HG02870 (cell line): ENCODE data around the gene ARHGAP27.
"Not testable (repeated sequence)": the region's sequence is repeated elsewhere in the genome, so short reads cannot be mapped to it uniquely, and the experiment has no call there.

Source experiments
- ATAC-seq: cut with Tn5 transposase; IDR thresholded peaks from one replicate; pipeline ENCODE4 v1.9.1; 2021; ENCODE audit warnings: mild to moderate bottlenecking, moderate library complexity; ENCODE audit not compliant: unreplicated experiment

ARHGAP27 gene

DNA sequence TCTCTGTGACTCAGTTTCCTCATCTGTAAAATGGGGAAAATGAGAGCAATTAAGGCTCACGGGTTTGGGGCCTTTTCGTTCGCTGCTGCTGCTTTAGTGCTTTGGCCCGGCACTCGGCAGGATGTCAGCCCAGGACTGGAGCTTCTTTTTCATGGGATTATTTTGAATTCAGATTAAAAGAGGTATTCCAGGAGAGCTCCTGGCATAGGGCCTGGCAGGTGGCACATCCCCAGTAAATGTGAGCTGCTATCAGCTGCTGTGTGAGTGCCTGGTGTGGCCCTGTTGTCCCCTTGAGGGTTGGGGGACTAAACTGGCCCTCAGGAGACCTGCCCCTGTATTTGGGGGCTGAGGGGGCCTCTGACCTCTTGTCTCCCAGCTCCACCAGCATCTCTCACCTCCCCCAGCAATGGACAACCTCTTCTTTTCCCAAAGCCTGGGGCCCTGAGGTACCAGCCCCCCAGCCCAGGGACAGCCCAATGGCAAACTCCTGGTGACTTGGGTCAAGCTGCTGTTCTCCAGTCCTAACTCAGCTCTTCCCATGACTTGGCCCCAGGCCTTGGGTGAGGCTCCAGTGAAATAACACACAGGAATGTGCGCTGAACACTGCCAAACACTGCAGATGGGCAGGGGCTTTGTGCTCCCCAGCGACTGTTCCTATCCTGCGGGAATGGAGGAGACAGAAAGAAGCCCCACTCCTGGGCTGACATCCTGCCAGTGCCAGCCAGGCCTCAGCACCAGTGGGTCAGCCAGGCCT lies 14.4 kb upstream of the ARHGAP27 start:
- ATAC-seq, result not testable (repeated sequence)

DNA sequence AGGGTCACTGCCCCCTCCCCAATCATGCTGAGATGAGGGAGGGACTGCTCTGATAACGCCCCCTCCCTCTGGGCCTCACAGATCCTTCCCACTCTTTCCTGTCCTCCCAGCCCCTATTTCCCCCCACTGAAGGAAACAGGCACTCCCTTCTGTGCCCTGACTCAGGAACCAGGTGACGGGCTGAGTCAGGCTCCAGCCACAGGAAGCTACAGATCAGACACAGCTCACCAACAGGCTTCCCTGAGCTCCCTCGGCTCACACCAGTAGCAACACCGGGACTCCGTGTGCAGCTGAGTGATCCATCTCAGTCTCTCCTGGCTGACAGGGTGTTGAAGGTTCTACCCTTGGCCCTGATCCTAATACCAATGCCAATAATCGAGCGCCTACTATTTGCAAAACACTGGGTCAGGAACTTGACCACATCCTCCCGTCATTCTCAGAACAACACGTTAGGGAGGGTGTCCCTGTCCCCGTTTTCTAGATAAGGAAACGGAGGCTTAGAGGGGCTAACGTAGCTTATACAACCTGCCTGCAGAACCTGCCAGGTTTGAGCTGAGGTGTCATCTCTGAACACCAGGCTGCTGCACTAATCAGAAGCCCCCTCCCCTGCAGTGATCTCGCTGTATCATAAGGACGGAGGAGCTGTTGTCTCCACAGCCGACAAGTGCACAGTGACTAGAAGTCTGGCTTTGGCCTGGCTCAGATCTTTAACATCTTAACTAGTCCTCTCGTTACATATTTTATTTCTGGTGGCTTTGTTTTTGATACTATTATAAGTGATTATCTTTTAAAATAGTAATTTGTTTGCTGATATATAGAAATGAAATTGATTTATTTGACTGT lies 13.5 kb upstream of the ARHGAP27 start:
- ATAC-seq, result not testable (repeated sequence)

DNA sequence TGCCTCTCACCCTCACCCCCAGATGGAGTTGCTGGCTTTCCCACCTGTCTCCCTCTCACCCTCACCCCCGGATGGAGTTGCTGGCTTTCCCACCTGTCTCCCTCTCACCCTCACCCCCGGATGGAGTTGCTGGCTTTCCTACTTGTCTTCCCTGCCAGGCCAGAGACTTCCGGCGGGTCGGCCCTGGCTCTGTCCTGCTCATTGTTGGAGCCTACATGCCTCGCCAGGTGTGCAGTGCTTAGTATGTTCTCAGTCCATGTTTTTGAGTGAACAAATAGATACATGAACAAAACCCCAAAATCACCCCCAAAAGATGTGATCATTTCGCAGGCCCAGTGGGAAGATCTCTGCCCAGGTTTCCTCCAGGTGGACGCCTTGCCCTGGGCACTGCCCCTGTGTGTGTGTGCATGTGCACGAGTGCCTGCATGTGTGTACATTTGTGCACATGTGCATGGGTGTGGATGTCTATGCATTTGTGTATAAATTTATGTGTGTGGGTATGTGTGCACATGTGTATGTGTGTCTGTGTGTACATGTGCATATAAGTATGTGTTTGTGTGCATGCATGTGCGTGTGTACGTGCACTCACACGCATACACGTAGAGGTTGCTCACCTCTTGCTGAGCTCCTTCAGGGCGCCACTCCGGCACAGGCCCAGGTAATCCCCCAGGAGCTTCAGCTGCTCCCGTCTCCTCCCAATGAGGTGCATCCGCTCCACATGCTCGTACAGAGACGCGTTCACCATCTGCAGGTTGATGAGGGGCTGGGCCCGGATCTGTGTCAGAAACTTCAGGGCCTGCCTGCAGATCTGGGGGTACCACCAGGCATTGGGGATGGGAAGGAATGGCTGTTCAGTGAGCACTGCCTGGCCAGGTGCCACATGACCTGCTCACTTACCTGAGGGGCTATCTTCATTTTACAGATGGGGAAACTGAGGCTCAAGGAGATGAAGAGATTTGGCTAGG lies 12.5 kb upstream of the ARHGAP27 start:
- not testable (repeated sequence) for ATAC-seq

DNA sequence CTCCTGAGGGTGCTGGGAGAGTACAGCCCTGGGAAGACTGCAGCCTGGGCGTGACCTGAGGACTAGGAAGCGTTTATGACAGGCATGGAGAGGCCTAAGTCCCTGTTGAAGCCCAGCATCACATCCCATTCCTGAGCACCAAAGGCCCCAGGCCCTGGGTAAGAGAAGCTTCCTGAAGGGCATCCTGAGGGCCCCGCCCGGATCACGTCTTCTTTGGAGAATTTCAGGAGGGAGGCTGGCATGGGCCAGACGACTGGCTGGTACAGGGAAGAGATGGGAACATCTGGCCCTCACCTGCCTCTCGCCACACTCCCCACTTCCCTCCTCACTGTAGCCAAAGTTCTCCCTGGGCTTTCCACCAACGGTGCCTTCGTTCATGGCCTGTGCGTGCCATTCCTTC lies 11.6 kb upstream of the ARHGAP27 start:
- ATAC-seq, result not testable (repeated sequence)

DNA sequence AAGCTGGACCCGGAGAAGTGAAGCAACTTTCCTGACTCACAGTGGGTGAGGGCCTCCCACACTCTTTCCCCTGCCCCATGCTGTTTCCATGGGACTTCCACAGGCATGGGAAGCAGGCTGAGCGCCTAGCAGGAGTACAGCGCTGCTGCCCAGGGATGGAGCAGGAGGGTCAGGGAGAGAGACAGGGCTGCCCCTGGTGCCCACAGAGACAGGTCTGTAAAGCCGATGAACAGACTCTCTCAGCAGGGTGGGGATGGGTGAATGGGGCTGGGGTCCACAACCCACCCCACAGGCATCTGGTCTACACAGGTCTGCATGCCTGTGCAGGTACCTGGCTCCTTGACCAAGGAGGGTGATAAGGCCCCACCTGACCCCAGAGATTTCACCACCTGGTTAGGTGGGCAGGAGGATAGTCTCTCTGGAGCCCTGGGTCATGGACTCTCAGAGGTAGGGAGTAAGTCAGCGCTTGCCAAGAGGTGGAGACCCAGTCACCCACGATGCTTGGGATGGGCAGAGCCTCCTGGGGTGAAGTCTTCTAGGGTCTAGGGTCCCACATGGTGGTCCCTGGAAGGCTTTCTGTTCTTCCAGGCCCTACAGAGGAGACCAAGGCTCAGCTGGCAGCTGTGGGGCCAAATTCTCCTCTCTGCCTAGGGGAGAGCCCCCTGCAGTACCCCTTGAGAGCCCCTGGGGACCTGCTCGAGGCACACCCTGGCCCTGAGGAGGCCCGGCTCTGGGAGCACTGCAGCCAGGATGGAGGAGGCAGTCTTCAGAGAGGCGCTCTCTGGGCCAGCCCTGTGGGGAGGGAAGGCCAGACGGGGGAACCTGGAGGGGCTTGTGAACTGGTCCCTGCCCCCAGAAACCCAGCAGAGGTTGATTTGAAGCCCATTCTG lies 10.9 kb upstream of the ARHGAP27 start:
- not testable (repeated sequence) for ATAC-seq

DNA sequence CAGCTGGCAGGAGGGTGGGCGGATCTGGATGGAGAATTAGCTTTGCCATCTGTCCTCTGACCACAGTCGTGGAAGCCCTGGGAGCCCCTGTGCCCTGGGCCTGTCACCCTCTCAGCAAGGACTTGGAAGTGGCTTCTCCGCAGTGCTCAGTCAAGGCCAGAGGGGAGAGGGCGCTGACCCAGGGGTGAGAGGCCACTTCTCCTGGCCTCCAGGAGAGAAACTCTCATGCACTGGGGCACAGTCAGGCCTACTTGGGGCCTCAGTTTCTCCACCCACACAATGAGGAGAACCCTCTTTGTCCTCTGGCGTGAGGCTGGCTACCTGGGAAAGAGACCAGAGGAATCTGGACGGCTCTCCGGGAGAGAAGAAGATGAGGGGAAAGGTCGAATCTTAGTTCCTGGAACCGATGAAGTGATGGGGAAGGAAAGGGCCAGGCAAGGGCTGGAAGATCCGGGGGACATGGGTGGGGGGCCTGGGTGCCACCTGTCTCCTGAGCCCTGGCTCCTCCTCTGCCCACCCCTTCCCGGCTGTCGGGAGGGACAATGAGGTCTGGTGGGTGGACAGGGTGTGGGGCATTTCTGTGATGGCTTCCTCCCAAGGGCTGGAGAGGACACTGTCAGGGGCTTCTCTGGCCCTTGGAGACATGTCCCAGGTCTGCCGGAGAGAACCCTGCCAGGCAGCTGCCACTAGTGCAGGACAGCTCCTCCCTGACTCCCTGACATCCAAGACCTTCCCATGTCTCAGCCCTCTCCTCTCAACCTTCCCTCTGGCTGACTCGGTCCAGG lies 9.0 kb upstream of the ARHGAP27 start:
- ATAC-seq, result no peak

DNA sequence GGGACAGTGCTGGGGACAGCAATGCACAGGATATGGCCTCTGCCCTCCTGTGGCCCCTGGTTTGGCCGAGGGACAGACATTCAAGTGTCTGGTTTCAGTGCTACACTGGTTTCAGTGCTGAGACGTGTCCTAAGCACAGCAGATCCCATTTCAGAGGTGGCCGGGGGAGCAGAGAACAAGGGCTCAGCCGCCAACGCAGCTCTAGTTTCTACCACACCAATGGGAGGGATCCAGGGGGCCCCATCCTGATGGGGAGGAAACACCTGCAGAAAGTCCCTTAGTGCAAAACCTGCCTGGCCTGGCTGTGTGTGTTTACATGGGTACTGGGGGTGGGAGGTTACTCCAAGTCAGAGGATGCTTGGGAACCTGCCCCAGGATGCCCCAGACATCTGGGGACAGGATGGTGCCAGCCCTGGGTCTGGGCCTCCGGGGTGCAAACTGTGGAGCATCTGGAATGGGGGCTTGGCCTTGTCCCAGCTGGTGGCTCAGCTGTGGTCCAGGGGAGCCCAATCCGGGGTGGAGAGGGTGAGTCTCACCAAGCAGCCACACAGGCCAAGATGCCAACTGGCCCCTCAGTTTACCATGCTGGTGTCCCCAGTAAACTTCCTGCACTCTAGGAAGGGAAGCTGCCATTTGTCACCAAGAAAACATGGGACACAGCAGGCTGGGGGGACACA lies 8.3 kb upstream of the ARHGAP27 start:
- ATAC-seq, result peak; percentile 81

DNA sequence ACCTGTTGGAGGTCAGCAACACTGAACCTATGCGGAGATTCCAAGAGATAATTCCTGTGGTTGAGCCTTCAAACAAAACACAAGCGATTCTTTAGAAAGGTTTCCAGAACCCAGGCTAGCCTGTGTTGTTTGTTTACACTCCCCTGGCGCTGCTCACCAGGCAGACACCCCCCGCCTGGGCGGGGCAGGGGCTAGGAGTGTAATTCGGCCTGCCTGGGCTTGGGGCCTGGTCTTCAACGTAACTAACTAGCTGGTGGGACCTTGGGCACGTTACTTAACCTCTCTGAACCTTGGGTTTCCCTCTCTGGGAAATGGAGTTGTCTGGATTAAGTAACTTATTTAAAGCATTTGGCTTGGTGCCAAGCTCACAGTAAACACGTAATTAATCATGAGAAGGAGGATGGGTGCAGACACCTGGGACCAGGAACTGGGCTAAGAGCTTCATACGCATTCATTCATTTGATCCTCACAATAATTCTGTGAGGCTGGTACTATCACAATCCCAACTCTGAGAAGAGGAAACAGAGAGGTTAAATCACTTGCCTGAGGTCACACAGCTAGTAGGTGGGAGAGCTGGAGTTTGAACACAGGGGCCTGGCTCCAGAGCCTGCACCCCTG lies 7.6 kb upstream of the ARHGAP27 start:
- no peak for ATAC-seq

DNA sequence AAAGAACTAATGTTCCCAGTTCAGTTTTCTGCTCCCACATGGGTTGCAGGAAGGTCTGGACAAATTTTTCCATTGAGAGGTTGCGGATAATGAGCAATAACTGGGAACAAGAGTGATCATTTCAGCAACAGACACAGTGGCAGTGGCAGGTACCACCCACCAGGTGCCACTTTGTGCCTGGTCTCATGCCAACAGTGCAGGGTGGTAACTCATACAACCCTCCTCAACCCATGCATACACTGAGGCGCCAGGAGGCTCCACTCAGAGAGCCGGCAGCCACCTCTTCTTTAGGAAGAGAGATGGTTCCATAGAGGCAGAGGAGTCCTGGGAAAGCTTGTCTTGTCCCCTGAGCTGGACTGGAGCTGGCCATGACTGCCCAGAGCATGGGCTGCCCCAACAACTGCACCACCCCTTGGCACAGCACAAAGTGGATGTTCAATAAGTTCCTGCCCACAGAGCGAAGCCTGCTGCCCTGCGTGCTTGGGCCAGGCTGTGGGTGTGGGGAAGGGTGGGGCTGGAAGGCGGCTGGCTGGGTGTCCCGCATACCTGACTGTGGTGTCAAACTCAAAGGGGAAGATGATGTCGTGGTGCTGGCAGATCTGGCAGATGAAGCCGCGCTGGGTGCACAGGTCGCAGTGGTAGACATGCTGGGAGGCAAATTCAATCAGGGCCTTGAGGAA lies 6.4 kb upstream of the ARHGAP27 start:
- ATAC-seq, result no peak

DNA sequence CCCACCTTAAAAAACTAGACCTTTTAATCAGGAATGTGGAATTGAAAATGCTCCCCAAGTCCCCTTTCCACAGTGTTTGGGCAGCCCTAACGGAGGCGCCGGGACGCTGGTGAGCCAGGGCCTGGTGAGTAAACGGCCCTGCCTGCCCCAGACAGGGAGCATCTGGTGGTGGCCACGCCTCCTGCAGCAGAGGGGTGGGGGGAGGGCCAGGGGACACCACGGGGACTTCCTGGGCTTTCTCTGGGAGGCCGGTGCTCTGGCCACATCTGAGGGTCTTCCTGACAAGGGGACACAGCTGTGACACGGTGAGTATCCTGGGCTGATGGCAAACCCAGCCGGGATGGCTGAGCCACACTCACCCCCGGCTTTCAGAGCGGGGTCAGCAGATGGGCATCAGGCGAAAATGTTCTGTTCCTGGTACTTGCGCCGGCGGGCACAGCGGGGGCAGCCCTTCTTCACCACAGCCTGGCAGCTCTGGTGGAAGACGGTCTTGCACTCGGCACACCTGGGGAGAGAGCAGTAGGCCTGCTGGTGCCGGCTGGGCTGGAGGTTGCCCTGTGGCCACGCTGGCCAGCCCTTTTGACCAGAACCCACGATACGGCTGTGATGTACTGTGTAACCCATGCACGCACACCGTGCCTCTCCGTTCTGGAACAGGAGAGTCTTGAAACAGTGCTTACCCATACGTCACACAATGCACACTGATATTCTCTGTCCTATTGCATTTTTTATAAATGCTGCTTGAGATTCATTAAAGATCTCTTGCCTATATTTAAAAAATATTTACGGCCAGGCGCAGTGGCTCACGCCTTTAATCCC lies 5.0 kb upstream of the ARHGAP27 start:
- no peak for ATAC-seq

DNA sequence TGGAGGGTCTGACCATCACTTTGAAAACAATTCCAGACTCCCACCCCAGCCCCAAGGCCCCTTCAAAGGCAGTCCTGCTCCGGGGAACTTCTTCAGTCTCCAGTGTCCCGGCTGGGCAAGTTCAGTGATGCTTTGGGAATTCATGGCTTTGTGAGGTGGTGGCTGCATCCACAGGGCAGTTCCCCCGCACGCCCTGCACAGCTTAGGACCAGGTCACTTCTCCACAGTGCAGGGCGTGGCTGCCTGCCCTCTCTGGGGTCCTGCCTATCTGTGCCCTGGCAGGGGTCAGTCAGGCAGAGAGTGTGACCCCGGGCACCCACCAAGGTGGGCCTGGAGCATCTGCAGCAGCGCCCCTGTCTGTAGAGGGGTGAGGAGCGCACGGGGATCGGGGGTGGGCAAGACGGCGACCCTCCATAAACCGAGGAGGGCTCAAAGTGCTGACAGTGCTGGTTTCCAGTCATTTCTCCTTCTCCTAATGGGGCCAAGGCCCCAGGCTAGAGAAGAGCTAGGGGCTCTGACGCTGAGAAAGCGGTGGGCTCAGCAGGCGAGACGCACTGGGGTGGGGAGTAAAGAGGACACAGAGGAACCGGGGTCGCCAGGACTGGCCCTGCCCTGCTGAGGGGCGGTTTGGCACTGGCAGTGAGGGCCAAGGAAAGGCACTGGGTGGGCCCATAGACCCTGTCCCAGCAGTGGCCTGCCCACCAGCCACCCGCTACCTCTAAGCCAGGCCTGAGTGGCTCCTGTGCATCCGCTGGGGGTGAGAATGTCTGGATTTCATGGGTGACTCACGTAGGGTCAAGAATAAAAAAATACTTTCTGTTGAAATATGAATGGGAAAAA lies 4.2 kb upstream of the ARHGAP27 start:
- no peak for ATAC-seq

DNA sequence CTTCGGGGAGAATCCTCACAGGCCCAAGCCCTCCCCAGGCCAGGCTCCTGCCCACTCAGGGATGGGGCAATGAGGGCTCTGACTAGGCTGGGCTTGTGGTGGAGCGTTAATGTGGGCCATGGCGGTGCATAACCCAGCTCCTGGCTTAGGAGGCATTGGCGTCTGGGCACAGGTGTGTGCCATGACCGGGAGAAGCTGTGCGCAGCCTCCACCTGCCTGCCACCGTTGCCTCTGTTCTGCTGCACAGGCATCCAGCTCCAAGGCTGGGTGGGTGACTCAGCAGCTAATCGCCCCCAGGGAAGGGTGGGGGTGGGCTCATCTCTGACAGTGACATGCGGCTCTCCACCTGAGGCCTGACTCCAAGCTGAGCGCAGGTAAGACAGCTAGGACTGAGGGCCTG lies 3.5 kb upstream of the ARHGAP27 start:
- no peak for ATAC-seq

DNA sequence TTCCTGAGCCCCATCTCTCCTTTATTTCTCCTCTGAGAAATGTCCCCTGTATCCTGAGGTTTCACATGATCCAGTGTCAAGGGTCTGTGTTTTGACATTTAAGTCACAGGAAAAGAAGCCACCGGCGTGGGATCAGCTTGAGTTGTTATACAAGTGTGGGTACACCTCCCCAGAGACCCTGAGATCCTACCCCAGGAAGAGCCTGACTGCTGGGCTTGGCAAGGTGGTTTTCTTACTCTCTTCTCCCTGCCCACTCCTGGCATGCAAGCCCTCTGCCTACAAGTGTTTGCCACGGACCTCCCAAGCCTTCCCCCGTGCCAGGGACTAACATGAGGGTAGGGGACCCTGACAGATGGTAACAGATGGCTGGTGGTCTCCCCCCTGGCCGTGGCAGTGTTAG lies 2.8 kb upstream of the ARHGAP27 start:
- no peak for ATAC-seq

DNA sequence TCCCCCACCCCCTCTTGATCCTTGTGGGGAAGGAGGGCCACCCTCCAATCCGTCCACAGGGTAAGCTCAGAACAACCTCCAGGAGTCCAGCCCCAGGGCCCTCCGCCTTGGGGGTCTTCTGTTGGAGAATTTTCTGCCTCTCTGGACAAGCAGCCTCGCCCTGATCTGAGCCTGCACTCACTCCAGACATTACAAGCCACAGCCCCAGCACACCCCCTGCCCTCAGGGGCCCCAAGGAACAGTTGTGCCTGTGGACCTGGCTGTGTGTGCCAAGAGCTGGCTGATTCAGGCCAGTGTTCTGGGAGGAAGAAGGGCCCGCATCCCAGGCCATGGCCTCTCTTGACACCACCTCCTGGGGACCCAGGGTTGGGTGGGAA lies 477 bp upstream of the ARHGAP27 start:
- ATAC-seq, result no peak

DNA sequence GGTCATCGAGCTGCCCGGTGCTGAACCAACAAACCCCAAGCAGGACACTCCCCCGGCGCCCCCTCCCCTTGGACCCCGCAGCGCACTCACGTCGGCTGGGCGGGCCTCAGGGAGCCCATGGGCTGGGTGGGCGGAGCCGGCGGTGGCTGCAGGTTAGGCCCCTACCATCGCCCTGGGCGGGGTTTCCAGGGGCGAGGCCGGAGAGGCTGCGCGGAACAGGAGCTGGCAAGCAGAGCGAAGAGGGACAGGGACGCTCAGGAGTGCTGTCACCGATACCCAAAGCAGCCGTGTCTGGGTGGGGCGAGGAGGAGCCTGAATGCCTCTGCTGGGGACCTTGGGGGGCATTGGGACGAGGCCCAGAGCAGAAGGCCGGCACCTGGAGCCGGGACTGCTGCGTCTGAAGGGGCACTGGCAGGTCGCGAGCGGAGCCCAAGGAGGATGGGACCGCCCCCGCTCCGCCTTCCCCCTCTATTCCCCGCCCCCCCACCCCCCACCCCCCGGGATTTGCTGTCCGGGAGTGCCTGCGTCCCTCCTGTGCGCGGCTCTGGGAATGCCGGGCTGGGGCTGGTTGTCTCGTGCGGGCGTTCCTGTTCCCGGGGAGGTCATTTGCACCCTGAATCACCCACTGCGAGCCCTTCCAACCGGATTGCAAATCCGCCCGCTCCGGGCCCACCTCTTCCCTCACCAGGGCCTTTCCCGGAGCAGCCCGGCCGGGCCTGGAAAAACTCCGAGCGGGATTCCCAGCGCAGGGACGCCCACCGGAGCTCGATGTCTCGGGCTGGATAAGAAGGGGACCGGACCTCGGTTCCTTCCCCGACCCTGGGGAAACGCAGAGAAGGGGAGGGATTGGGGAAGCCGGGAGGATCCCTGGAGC lies 902 bp downstream of the ARHGAP27 start:
- no peak for ATAC-seq
